Lower leg skin (tissue), 4 donors: Measurements from ENCODE around the gene GLI3. TPM values are rescaled to one million over a fixed set of nuclear protein-coding genes. Genes with fewer than 3 reads are reported as not detected.
A peak's percentile ranks its signal among the peaks of the same experiment; 100 is the strongest.

Experiments used
- DNase-seq, 2 donors: peaks; one replicate each; pipeline ENCODE4 v3.0.0-alpha.2; 2019; ENCODE audit warnings: low spot score in 2 of 2
- H3K4me3 ChIP-seq: fragments of 200-600 bp; sonication (generic); 2 replicates; pipeline ENCODE4 v1.5.1; 2017; ENCODE audit warnings: mild to moderate bottlenecking, low read depth; ENCODE audit not compliant: poor library complexity, severe bottlenecking
- POLR2A ChIP-seq, 2 donors: fragments of 450-650 bp; IDR thresholded peaks; one replicate each; pipeline ENCODE4 v1.6.1; 2016 to 2017; ENCODE audit warnings: antibody characterized with exemption in 2 of 2, mild to moderate bottlenecking in 1 of 2, moderate library complexity in 1 of 2
- WGBS, 2 donors: methylation state at CpG; one replicate each; pipeline ENCODE4 v1.1.5; 2018; 5-methylcytosine and 5-hydroxymethylcytosine counted together
- intact Hi-C: fragments of 100-400 bp; cut with DNase I; formaldehyde crosslinking; loops from one replicate; pipeline ENCODE4 v1.15.0; 2023; ENCODE audit warnings: low total_unique reads
- total RNA-seq, 4 donors: library from RNA; depleted of rRNA; stranded (reverse); fragments of >200 nt; gene quantifications; one replicate each; pipeline ENCODE4 v1.1.0, GENCODE V29; 2016
- TF ChIP-seq, protein P1 (sequence below), 3 donors: fragments of 450-650 bp; IDR thresholded peaks; one replicate each; pipeline ENCODE4 v1.5.1; 2016; ENCODE audit warnings: antibody characterized with exemption in 3 of 3, mild to moderate bottlenecking in 3 of 3, moderate library complexity in 2 of 3

The GLI3 gene
- total RNA-seq, 4 donors from 2014 or later, result 16.4 to 28.2 (median 18.3) TPM

DNA sequence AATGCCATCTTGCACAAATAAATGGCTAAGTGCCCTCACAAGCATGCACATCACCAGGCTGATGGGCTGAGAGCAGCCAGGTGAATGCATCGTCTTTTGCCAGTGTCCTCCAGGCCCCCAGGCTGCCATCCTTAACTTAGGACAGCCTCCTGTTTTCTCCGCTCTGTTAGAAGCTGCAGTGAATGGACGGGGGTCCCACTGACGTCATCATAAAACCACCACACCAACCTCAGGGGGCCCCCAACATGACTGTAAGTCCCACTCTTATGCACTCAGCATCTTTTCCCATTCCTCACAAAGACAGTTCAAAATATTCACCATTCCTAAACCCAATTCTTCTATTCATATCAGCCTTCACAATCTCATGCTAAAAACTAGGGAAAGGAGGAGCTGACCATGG lies 34.4 kb downstream of the GLI3 start:
- TF ChIP-seq POLR2A (IDR thresholded peaks at IDR 0.05), result no peak
- TF ChIP-seq, protein P1, sequence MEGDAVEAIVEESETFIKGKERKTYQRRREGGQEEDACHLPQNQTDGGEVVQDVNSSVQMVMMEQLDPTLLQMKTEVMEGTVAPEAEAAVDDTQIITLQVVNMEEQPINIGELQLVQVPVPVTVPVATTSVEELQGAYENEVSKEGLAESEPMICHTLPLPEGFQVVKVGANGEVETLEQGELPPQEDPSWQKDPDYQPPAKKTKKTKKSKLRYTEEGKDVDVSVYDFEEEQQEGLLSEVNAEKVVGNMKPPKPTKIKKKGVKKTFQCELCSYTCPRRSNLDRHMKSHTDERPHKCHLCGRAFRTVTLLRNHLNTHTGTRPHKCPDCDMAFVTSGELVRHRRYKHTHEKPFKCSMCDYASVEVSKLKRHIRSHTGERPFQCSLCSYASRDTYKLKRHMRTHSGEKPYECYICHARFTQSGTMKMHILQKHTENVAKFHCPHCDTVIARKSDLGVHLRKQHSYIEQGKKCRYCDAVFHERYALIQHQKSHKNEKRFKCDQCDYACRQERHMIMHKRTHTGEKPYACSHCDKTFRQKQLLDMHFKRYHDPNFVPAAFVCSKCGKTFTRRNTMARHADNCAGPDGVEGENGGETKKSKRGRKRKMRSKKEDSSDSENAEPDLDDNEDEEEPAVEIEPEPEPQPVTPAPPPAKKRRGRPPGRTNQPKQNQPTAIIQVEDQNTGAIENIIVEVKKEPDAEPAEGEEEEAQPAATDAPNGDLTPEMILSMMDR (IDR thresholded peaks at IDR 0.05), result no peak
- intact Hi-C loops, result no loop called here
- no peak for DNase-seq
- 86 to 92% methylated on average over 4 of the region's 4 CpGs for WGBS, 2 donors
- no peak overlapping the region for H3K4me3 ChIP-seq

DNA sequence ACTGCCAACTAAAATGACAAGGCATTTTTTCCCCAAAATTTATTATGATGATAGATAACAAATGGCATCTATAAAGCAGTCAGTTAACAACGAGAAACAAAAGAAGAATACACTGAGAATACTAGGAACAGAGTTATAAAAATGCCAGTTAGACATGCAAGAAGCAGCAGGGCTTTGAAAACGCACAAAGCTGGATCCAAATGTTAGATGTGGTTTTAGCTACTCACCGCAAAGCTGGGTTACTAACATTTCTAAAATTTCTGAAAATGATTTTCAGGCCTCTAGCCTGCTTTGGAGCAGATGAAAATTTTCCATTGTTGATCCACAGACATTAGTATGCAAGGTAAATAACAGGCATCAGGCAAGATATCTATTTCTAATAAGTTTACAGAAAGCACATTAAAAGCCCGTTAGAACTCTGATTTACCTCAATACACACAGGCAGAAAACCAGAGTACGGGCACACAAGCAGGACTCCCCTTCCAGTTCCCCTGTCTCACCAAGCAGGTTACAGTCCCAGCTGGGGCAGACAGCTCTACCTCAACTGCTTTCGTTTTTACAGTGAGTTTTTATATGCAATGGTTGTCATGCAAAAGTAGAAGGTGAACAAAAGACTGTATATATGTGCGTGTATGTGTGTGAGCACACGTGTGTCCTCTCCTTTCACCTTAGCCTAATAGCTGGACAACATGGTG lies 37.9 kb downstream of the GLI3 start:
- intact Hi-C loops, result no loop called here
- 38 to 40% methylated on average over 8 of the region's 8 CpGs for WGBS, 2 donors
- no peak for TF ChIP-seq POLR2A (IDR thresholded peaks at IDR 0.05)
- TF ChIP-seq, protein P1 (IDR thresholded peaks at IDR 0.05), result no peak
- DNase-seq, result no peak
- no peak overlapping the region for H3K4me3 ChIP-seq

DNA sequence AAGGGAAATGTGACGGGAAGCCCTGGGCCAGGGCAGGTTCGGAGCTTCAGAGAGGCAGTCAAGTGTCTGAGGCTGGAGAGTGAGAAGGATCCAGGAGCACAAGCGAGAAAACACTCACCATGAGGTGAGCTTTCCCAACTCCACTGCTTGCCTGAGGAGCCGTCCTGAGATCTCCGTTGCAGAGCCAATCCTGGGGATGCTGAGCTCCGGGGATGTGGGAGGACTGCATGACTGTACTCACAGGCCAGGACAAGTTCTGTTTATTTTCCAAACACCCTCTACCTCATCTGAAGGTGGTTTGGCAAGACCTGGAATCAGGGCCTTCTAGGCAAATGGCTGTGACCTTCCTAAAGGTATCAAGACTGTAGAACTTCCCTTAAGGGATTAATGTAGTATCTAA lies 38.7 kb downstream of the GLI3 start:
- intact Hi-C loops, result no loop called here
- DNase-seq, result peak in 1 of 2 donors; percentile 54

DNA sequence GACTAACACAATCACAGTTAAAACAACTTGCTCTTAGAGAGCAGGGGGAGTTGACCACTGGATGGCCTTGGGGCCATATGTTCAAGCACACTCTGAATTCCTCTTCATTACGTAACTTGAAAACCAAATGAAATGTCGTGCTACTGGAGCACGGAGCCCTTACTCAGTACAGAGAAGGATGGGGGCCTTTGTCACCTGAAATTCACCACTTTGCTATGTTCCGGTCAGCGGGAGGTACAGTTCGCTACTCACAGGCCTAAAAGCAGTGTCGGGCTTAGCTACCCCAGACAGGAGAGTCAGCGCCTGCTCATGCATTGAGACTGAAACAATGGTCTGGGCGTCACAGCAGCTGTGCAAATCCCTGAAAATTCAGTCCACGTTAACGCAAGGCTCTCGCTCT lies 39.6 kb downstream of the GLI3 start:
- 93 to 94% methylated on average over 12 of the region's 12 CpGs for WGBS, 2 donors
- TF ChIP-seq, protein P1 (IDR thresholded peaks at IDR 0.05), result no peak
- TF ChIP-seq POLR2A (IDR thresholded peaks at IDR 0.05), result no peak
- no peak for DNase-seq
- intact Hi-C loops, result no loop called here
- no peak overlapping the region for H3K4me3 ChIP-seq

More for the DNA sequence above, 38.7 kb downstream of the GLI3 start:
- TF ChIP-seq, protein P1 (IDR thresholded peaks at IDR 0.05), result no peak
- no peak for TF ChIP-seq POLR2A (IDR thresholded peaks at IDR 0.05)
- no peak overlapping the region for H3K4me3 ChIP-seq
- WGBS, 2 donors, result 35 to 56% methylated on average over 6 of the region's 6 CpGs

DNA sequence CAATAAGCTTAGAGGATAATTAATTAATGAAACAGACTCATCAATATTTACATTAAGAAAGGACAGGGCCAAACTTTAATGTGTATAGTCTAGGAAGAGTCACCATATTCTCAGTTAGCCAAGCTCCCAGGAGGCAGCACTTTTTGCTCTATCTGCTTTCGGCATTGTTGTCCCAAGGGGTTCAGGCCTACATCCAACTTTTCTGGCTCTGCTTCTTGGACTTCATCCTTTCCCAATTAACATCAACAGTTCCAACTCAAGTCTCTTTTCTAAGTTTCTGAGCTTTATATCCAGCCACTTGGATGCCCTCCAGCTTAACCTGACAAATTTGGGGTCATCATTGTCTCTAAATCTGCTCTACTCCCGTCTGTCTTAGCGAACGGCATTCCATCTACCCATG lies 42.8 kb downstream of the GLI3 start:
- TF ChIP-seq, protein P1 (IDR thresholded peaks at IDR 0.05), result no peak
- TF ChIP-seq POLR2A (IDR thresholded peaks at IDR 0.05), result no peak
- no peak for DNase-seq
- intact Hi-C loops, result no loop called here
- WGBS, 2 donors, result 45 to 59% methylated on average over 4 of the region's 4 CpGs
- H3K4me3 ChIP-seq, result no peak overlapping the region
